ENCODE measurements around the gene AUTS2. TPM values are rescaled to one million over a fixed set of nuclear protein-coding genes. Genes with fewer than 3 reads are reported as not detected.

AUTS2 gene
- polyA plus RNA-seq, 1 experiment: 0.54 TPM

- Histone ChIP-seq H3K4me3 (ENCODE audit: low read depth, low read length) (no peak overlapping the region), H3K27me3 (ENCODE audit: control insufficient read depth, insufficient read depth, low read length) (no peaks in the 10 kb centered on the region), H3K36me3 (ENCODE audit: control insufficient read depth, insufficient read depth, low read length) (no peaks in the 10 kb centered on the region)
- ChIA-PET CTCF (interaction anchor here (0.7 kb wide), 1 partner anchor 14 kb away, joined by 4 read pairs; no protein-coding TSS in a partner anchor), POLR2A (no interaction called here)
- DNase-seq (ENCODE audit: low read depth): no peak
- no peak for TF ChIP-seq CTCF (IDR thresholded peaks at IDR 0.05; ENCODE audit: insufficient read depth, low read depth, low read length)
These were observed 201.7 kb downstream of the AUTS2 start for GRCh38 chr7:69799990-69800389.

GRCh38 chr7:69800495-69800894, 202.2 kb downstream of the AUTS2 start:
- ChIA-PET CTCF (interaction anchor here (0.7 kb wide), 1 partner anchor 13 kb away, joined by 4 read pairs; no protein-coding TSS in a partner anchor), POLR2A (no interaction called here)
- no peak for TF ChIP-seq CTCF (IDR thresholded peaks at IDR 0.05; ENCODE audit: insufficient read depth, low read depth, low read length)
- Histone ChIP-seq H3K36me3 (ENCODE audit: control insufficient read depth, insufficient read depth, low read length) (no peaks in the 10 kb centered on the region), H3K4me3 (ENCODE audit: low read depth, low read length) (no peak overlapping the region), H3K27me3 (ENCODE audit: control insufficient read depth, insufficient read depth, low read length) (no peaks in the 10 kb centered on the region)
- DNase-seq (ENCODE audit: low read depth): no peak

GRCh38 chr7:69801729-69802682, 203.7 kb downstream of the AUTS2 start:
- no peaks in the 10 kb centered on the region for H3K27me3 ChIP-seq (ENCODE audit: control insufficient read depth, insufficient read depth, low read length)
- no peak overlapping the region for H3K4me3 ChIP-seq (ENCODE audit: low read depth, low read length)
- ChIA-PET CTCF (no interaction called here), POLR2A (no interaction called here)
- H3K36me3 ChIP-seq (ENCODE audit: control insufficient read depth, insufficient read depth, low read length): no peaks in the 10 kb centered on the region
- TF ChIP-seq CTCF (IDR thresholded peaks at IDR 0.05; ENCODE audit: insufficient read depth, low read depth, low read length): no peak
- DNase-seq (ENCODE audit: low read depth): no peak

DNA sequence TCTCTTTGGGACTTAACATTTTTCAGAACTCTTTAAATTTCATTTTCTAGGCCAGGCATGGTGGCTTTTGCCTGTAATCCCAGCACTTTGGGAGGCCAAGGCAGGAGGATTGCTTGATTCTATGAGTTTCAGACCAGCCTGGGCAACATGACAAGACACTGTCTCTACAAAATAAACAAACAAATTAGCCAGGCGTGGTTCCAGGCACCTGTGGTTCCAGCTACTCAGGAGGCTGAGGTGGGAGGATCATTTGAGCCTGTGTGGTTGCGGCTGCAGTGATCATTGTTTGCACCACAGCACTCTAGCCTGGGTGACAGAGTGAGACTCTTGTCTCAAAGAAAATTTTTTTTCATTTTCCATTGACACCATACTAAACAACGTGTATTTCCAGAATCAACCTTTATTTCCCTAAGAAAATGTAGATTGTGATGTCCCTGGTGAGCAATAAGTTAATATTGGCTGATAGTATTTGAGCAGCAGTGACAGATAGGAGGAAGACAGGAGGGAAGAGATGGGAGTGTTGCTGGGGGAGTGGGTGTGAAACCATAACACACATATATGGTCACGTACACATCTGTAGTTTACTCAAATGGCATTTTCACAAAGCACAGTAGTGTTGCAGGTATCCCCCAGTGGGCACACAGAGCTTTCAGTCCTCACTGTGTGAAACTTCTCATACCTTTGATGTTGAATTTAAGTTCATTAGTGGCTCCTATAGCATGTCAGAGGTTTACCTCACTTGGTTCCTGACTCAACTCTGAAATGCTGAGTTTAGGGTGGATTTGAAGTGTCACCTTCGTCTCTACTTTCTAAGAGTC, 205.6 kb downstream of the AUTS2 start:
- POLR2A ChIA-PET: no interaction called here
- Histone ChIP-seq H3K4me3 (ENCODE audit: low read depth, low read length) (no peak overlapping the region), H3K36me3 (ENCODE audit: control insufficient read depth, insufficient read depth, low read length) (no peaks in the 10 kb centered on the region), H3K27me3 (ENCODE audit: control insufficient read depth, insufficient read depth, low read length) (no peaks in the 10 kb centered on the region)
- no peak for TF ChIP-seq CTCF (IDR thresholded peaks at IDR 0.05; ENCODE audit: insufficient read depth, low read depth, low read length)
- DNase-seq (ENCODE audit: low read depth): no peak
- CTCF ChIA-PET: no interaction called here

GRCh38 chr7:69804962-69805361, 206.7 kb downstream of the AUTS2 start:
- H3K4me3 ChIP-seq (ENCODE audit: low read depth, low read length): no peak overlapping the region
- TF ChIP-seq CTCF (IDR thresholded peaks at IDR 0.05; ENCODE audit: insufficient read depth, low read depth, low read length): no peak
- H3K27me3 ChIP-seq (ENCODE audit: control insufficient read depth, insufficient read depth, low read length): no peaks in the 10 kb centered on the region
- POLR2A ChIA-PET: no interaction called here
- no peak for DNase-seq (ENCODE audit: low read depth)
- H3K36me3 ChIP-seq (ENCODE audit: control insufficient read depth, insufficient read depth, low read length): no peaks in the 10 kb centered on the region
- CTCF ChIA-PET: no interaction called here

Data from BJ (cell line).